ENCODE measurements around the gene RMI2. TPM values are rescaled to one million over a fixed set of nuclear protein-coding genes. Genes with fewer than 3 reads are reported as not detected.

The RMI2 gene
- total RNA-seq, 2 experiments from 2014 or later, result 1.3 to 1.5 TPM

- Histone ChIP-seq H3K4me1 (ENCODE audit: insufficient read depth, low read length) (peaks cover 24% of the 10 kb centered on the region), H3K27ac (ENCODE audit: low read depth in 1 of 2, low read length in 2 of 2) (no peak overlapping the region), H3K4me3 (ENCODE audit: low read length) (no peak overlapping the region), H3K36me3 (ENCODE audit: insufficient read depth, low read length) (no peaks in the 10 kb centered on the region), H3K9me3 (ENCODE audit: control insufficient read depth in 1 of 2, insufficient read depth in 1 of 2, low read length in 2 of 2) (peaks cover 0 to 8% of the 10 kb centered on the region in 2 experiments), H3K27me3 (ENCODE audit: control insufficient read depth in 1 of 2, insufficient read depth in 2 of 2, low read length in 2 of 2) (peaks cover 0 to 2% of the 10 kb centered on the region in 2 experiments)
- H3K36me3 Mint-ChIP-seq (ENCODE audit: low read depth), result no peaks in the 10 kb centered on the region
- intact Hi-C loops (cut with DNase I, micrococcal nuclease), result no loop called here
- POLR2A ChIA-PET, result no interaction called here
- no peak for TF ChIP-seq CTCF (IDR thresholded peaks at IDR 0.05)
- no peaks in the 10 kb centered on the region for H3K27me3 Mint-ChIP-seq
- peaks cover 25% of the 10 kb centered on the region for H3K4me1 Mint-ChIP-seq (ENCODE audit: low read depth)
- no peak overlapping the region for H3K27ac Mint-ChIP-seq
- H3K9me3 Mint-ChIP-seq, result no peaks in the 10 kb centered on the region
- CTCF ChIA-PET, result interaction anchor here (1.5 kb wide), 1 partner anchor 24 kb away, joined by 5 read pairs; no protein-coding TSS in a partner anchor
- no peak overlapping the region for H3K4me3 Mint-ChIP-seq
- ATAC-seq (ENCODE audit: poor library complexity), result no peak
- no peak for DNase-seq
These were observed 13.3 kb upstream of the RMI2 start for GRCh38 chr16:11331967-11332366.

GRCh38 chr16:11333010-11333409 is 12.2 kb upstream of the RMI2 start:
- Histone ChIP-seq H3K4me1 (ENCODE audit: insufficient read depth, low read length) (peaks cover 13% of the 10 kb centered on the region), H3K4me3 (ENCODE audit: low read length) (no peak overlapping the region), H3K27ac (ENCODE audit: low read depth in 1 of 2, low read length in 2 of 2) (no peak overlapping the region), H3K27me3 (ENCODE audit: control insufficient read depth in 1 of 2, insufficient read depth in 2 of 2, low read length in 2 of 2) (peaks cover 0 to 2% of the 10 kb centered on the region in 2 experiments), H3K9me3 (ENCODE audit: control insufficient read depth in 1 of 2, insufficient read depth in 1 of 2, low read length in 2 of 2) (peaks cover 0 to 3% of the 10 kb centered on the region in 2 experiments), H3K36me3 (ENCODE audit: insufficient read depth, low read length) (no peaks in the 10 kb centered on the region)
- no peak for TF ChIP-seq CTCF (IDR thresholded peaks at IDR 0.05)
- ChIA-PET POLR2A (no interaction called here), CTCF (interaction anchor here (1.5 kb wide), 1 partner anchor 23 kb away, joined by 5 read pairs; no protein-coding TSS in a partner anchor)
- Mint-ChIP-seq H3K4me1 (ENCODE audit: low read depth) (peaks cover 14% of the 10 kb centered on the region), H3K36me3 (ENCODE audit: low read depth) (no peaks in the 10 kb centered on the region), H3K27ac (no peak overlapping the region), H3K27me3 (no peaks in the 10 kb centered on the region), H3K9me3 (no peaks in the 10 kb centered on the region), H3K4me3 (no peak overlapping the region)
- DNase-seq, result no peak
- intact Hi-C loops (cut with DNase I, micrococcal nuclease), result no loop called here
- no peak for ATAC-seq (ENCODE audit: poor library complexity)

GRCh38 chr16:11333702-11334101 is 11.6 kb upstream of the RMI2 start:
- ChIA-PET POLR2A (interaction anchor here (1.7 kb wide), 1 partner anchor 21 kb away, joined by 5 read pairs; no protein-coding TSS in a partner anchor), CTCF (interaction anchor here (0.5 kb wide), 1 partner anchor 556 kb away, joined by 5 read pairs; no protein-coding TSS in a partner anchor)
- Histone ChIP-seq H3K4me1 (ENCODE audit: insufficient read depth, low read length) (peaks cover 6% of the 10 kb centered on the region), H3K27ac (ENCODE audit: low read depth in 1 of 2, low read length in 2 of 2) (no peak overlapping the region), H3K4me3 (ENCODE audit: low read length) (no peak overlapping the region), H3K27me3 (ENCODE audit: control insufficient read depth in 1 of 2, insufficient read depth in 2 of 2, low read length in 2 of 2) (peaks cover 0 to 2% of the 10 kb centered on the region in 2 experiments), H3K9me3 (ENCODE audit: control insufficient read depth in 1 of 2, insufficient read depth in 1 of 2, low read length in 2 of 2) (peaks cover 0 to 3% of the 10 kb centered on the region in 2 experiments), H3K36me3 (ENCODE audit: insufficient read depth, low read length) (no peaks in the 10 kb centered on the region)
- Mint-ChIP-seq H3K27me3 (no peaks in the 10 kb centered on the region), H3K4me1 (ENCODE audit: low read depth) (peaks cover 7% of the 10 kb centered on the region), H3K27ac (no peak overlapping the region), H3K9me3 (no peaks in the 10 kb centered on the region), H3K4me3 (no peak overlapping the region), H3K36me3 (ENCODE audit: low read depth) (no peaks in the 10 kb centered on the region)
- TF ChIP-seq CTCF (IDR thresholded peaks at IDR 0.05), result no peak
- intact Hi-C loops (cut with DNase I, micrococcal nuclease), result no loop called here
- no peak for ATAC-seq (ENCODE audit: poor library complexity)
- no peak for DNase-seq

Data from CD4-positive, alpha-beta T cell (primary cell).